ENCODE measurements around the gene AGAP1.

AGAP1 gene

GRCh38 chr2:235611756-235612155 is 117.9 kb downstream of the AGAP1 start:
- no peak for FAIRE-seq

- FAIRE-seq, result no peak
Observed at GRCh38 chr2:235612181-235612950, 118.5 kb downstream of the AGAP1 start.

GRCh38 chr2:235613649-235614048 is 119.8 kb downstream of the AGAP1 start:
- FAIRE-seq, result no peak

GRCh38 chr2:235614176-235614860 is 120.5 kb downstream of the AGAP1 start:
- no peak for FAIRE-seq

- FAIRE-seq, result no peak
Observed at GRCh38 chr2:235614900-235615712, 121.3 kb downstream of the AGAP1 start.

GRCh38 chr2:235616885-235617284 is 123.0 kb downstream of the AGAP1 start:
- FAIRE-seq, result no peak

GRCh38 chr2:235618039-235618438 is 124.2 kb downstream of the AGAP1 start:
- FAIRE-seq, result no peak

- no peak for FAIRE-seq
Observed at GRCh38 chr2:235619544-235619943, 125.7 kb downstream of the AGAP1 start.

- no peak for FAIRE-seq
Observed at GRCh38 chr2:235621736-235622135, 127.9 kb downstream of the AGAP1 start.

GRCh38 chr2:235623111-235623510 is 129.3 kb downstream of the AGAP1 start:
- FAIRE-seq, result no peak

- no peak for FAIRE-seq
Observed at GRCh38 chr2:235623752-235624151, 129.9 kb downstream of the AGAP1 start.

- no peak for FAIRE-seq
Observed at GRCh38 chr2:235626658-235627057, 132.8 kb downstream of the AGAP1 start.

GRCh38 chr2:235627682-235628081 is 133.8 kb downstream of the AGAP1 start:
- no peak for FAIRE-seq

GRCh38 chr2:235630718-235631296 is 137.0 kb downstream of the AGAP1 start:
- FAIRE-seq, result no peak

- no peak for FAIRE-seq
Observed at GRCh38 chr2:235634435-235635158, 140.8 kb downstream of the AGAP1 start.

- no peak for FAIRE-seq
Observed at GRCh38 chr2:235636546-235636945, 142.7 kb downstream of the AGAP1 start.

GRCh38 chr2:235637896-235638295 is 144.1 kb downstream of the AGAP1 start:
- FAIRE-seq, result no peak

- no peak for FAIRE-seq
Observed at GRCh38 chr2:235638541-235639427, 144.9 kb downstream of the AGAP1 start.

- FAIRE-seq, result no peak
Observed at GRCh38 chr2:235639428-235639773, 145.6 kb downstream of the AGAP1 start.

GRCh38 chr2:235639885-235640284 is 146.0 kb downstream of the AGAP1 start:
- FAIRE-seq, result no peak

- FAIRE-seq, result no peak
Observed at GRCh38 chr2:235640377-235640776, 146.5 kb downstream of the AGAP1 start.

All from TTC549 (cell line).